HepG2 (cell line): ENCODE data around the gene TBL2. TPM values are rescaled to one million over a fixed set of nuclear protein-coding genes. Genes with fewer than 3 reads are reported as not detected.

Experiments
- ATAC-seq: fragments of 200-7000 bp; cut with Tn5 transposase; 3 replicates; pipeline ENCODE4 v1.9.1; 2020; ENCODE audit warnings: mild to moderate bottlenecking, moderate library complexity
- BruUV-seq: library from RNA; stranded (reverse); fragments of 400-500 nt; replicated peaks from 2 replicates; lab custom pipeline; 2021; lab: Mats Ljungman, UMichigan
- CTCF ChIA-PET: fragments of 300-600 bp; formaldehyde crosslinking; extraction: SDS; loops from one replicate; lab custom pipeline; 2021; ENCODE audit warnings: low total read pairs, inconsistent platforms, low intra/inter-chr PET ratio; lab: Yijun Ruan, JAX
- POLR2A ChIA-PET: fragments of 350-600 bp; sonication (Branson Sonifier 250); formaldehyde crosslinking; loops from one replicate; lab custom pipeline; 2020; ENCODE audit warnings: antibody characterized with exemption, inconsistent platforms; lab: Yijun Ruan, JAX
- DNase-seq: peaks from one replicate; pipeline ENCODE4 v3.0.0-alpha.2; 2015; ENCODE audit warnings: low spot score
- FAIRE-seq: peaks from 3 replicates; lab custom pipeline; 2011; peaks lifted over from hg19 to GRCh38; lab: Jason Lieb, UNC
- H2AFZ ChIP-seq: one replicate; pipeline ENCODE4 v1.6.1; 2011; ENCODE audit warnings: low read length, inconsistent platforms
- H3K27ac ChIP-seq: fragments of 300-600 bp; 3 replicates; pipeline ENCODE4 v1.8.0; 2011; ENCODE audit warnings: mixed run types, mild to moderate bottlenecking, mixed read lengths, low read length, inconsistent platforms; ENCODE audit not compliant: insufficient read depth; ENCODE audit errors: extremely low read length
- H3K27me3 ChIP-seq, 2 experiments: fragments of 200-600 bp in 1 of 2; 2 replicates in 1 of 2; 3 replicates in 1 of 2; pipeline versions ENCODE4 v1.6.0 to v1.8.0; 2011; ENCODE audit warnings: low read length in 2 of 2, mild to moderate bottlenecking in 2 of 2, moderate library complexity in 2 of 2, inconsistent platforms in 1 of 2; ENCODE audit not compliant: insufficient read depth in 2 of 2, control insufficient read depth in 1 of 2
- H3K36me3 ChIP-seq, 2 experiments: fragments of 200-600 bp in 1 of 2; replicated peaks in 1 of 2; 2 replicates in 1 of 2; 3 replicates in 1 of 2; pipeline versions ENCODE4 v1.5.1 to v1.8.0; 2011; ENCODE audit warnings: low read length in 2 of 2, inconsistent platforms in 1 of 2; ENCODE audit not compliant: insufficient read depth in 2 of 2, control insufficient read depth in 1 of 2
- H3K4me1 ChIP-seq: 2 replicates; pipeline ENCODE4 v1.5.1; 2012; ENCODE audit warnings: low read length, inconsistent platforms; ENCODE audit not compliant: insufficient read depth
- H3K4me2 ChIP-seq: 2 replicates; pipeline ENCODE4 v1.6.0; 2011; ENCODE audit warnings: low read depth, low read length, inconsistent platforms
- H3K4me3 ChIP-seq, 3 experiments: fragments of 200-600 bp in 1 of 3; sonication (generic), shearing (Covaris generic) in 1 of 3; replicated peaks in 1 of 3; 2 replicates each; pipeline ENCODE4 v1.5.1; 2011 to 2016; ENCODE audit warnings: low read length in 3 of 3, inconsistent platforms in 2 of 3, low read depth in 2 of 3, mild to moderate bottlenecking in 2 of 3, control low read depth in 1 of 3, mixed read lengths in 1 of 3; ENCODE audit not compliant: insufficient read depth in 1 of 3
- H3K79me2 ChIP-seq: one replicate; pipeline ENCODE4 v1.6.1; 2011; ENCODE audit warnings: low read length, inconsistent platforms; ENCODE audit not compliant: insufficient read depth
- H3K9ac ChIP-seq: 2 replicates; pipeline ENCODE4 v1.6.0; 2011; ENCODE audit warnings: mild to moderate bottlenecking, low read depth, low read length, inconsistent platforms; ENCODE audit not compliant: insufficient read depth
- H3K9me3 ChIP-seq: 2 replicates; pipeline ENCODE4 v1.5.1; 2012; ENCODE audit warnings: mild to moderate bottlenecking, low read length
- H4K20me1 ChIP-seq: 2 replicates; pipeline ENCODE4 v1.6.0; 2011; ENCODE audit warnings: inconsistent platforms, mild to moderate bottlenecking, low read length, moderate library complexity; ENCODE audit not compliant: insufficient read depth
- CHD2 ChIP-seq: IDR thresholded peaks from 2 replicates; pipeline ENCODE4 v1.6.1; 2011; ENCODE audit warnings: low read depth, low read length, improper control_type of control experiment
- HNRNPK ChIP-seq: fragments of 200-400 bp; formaldehyde crosslinking; IDR thresholded peaks from 2 replicates; pipeline ENCODE4 v1.6.1; 2018; ENCODE audit warnings: low read length, low read depth, moderate library complexity, mild to moderate bottlenecking; ENCODE audit not compliant: poor library complexity, severe bottlenecking
- HOXA3 ChIP-seq: sonication (generic); formaldehyde crosslinking; IDR thresholded peaks from 2 replicates; pipeline ENCODE4 v1.5.0; 2020; ENCODE audit warnings: missing genetic modification reagents
- MXD1 ChIP-seq: sonication (generic); formaldehyde crosslinking; IDR thresholded peaks from 2 replicates; pipeline ENCODE4 v1.4.0; 2020; ENCODE audit warnings: mild to moderate bottlenecking, missing genetic modification reagents
- NCOA2 ChIP-seq: sonication (generic); formaldehyde crosslinking; IDR thresholded peaks from 2 replicates; pipeline ENCODE4 v1.8.0; 2022; ENCODE audit warnings: inconsistent platforms
- NFIC ChIP-seq: IDR thresholded peaks from 2 replicates; pipeline ENCODE4 v1.6.1; 2012; ENCODE audit warnings: mild to moderate bottlenecking, low read length, inconsistent platforms
- NFYC ChIP-seq: IDR thresholded peaks from 2 replicates; pipeline ENCODE4 v1.6.1; 2016; ENCODE audit warnings: missing genetic modification reagents, missing compliant biosample characterization
- POLR2AphosphoS2 ChIP-seq: IDR thresholded peaks from 2 replicates; pipeline ENCODE4 v1.6.1; 2011; ENCODE audit warnings: low read depth, low read length, improper control_type of control experiment
- POLR2AphosphoS5 ChIP-seq: IDR thresholded peaks from 2 replicates; pipeline ENCODE4 v1.6.1; 2012; ENCODE audit warnings: low read depth, low read length
- POLR2G ChIP-seq: fragments of 200-400 bp; formaldehyde crosslinking; IDR thresholded peaks from 2 replicates; pipeline ENCODE4 v1.6.1; 2018; ENCODE audit warnings: mild to moderate bottlenecking, low read depth, low read length, moderate library complexity
- RBM22 ChIP-seq: fragments of 200-400 bp; formaldehyde crosslinking; optimal IDR thresholded peaks from 2 replicates; pipeline ENCODE3; 2017; ENCODE audit warnings: mild to moderate bottlenecking, low read length, moderate library complexity
- SIN3B ChIP-seq: fragments of 150-350 bp; IDR thresholded peaks from 2 replicates; pipeline ENCODE4 v1.6.1; 2014; ENCODE audit warnings: low read length
- SP2 ChIP-seq: sonication (generic); formaldehyde crosslinking; IDR thresholded peaks from 2 replicates; pipeline ENCODE4 v1.5.1; 2020; ENCODE audit warnings: mild to moderate bottlenecking, missing genetic modification reagents
- SSRP1 ChIP-seq: IDR thresholded peaks from 2 replicates; pipeline ENCODE4 v1.6.1; 2016; ENCODE audit warnings: control low read depth
- TCF7 ChIP-seq: sonication (generic); IDR thresholded peaks from 2 replicates; pipeline ENCODE4 v1.6.1; 2016; ENCODE audit warnings: antibody characterized with exemption, low read depth
- TOPORS ChIP-seq: sonication (generic); formaldehyde crosslinking; IDR thresholded peaks from 2 replicates; pipeline ENCODE4 v1.8.0; 2023; ENCODE audit warnings: mild to moderate bottlenecking, missing genetic modification reagents
- U2AF1 ChIP-seq: fragments of 200-400 bp; formaldehyde crosslinking; optimal IDR thresholded peaks from 2 replicates; pipeline ENCODE3; 2017; ENCODE audit warnings: mild to moderate bottlenecking, low read depth, low read length
- ZBTB42 ChIP-seq: sonication (generic); formaldehyde crosslinking; IDR thresholded peaks from 2 replicates; pipeline ENCODE4 v1.5.0; 2020; ENCODE audit warnings: mild to moderate bottlenecking, missing genetic modification reagents
- ZNF432 ChIP-seq: sonication (generic); formaldehyde crosslinking; IDR thresholded peaks from 2 replicates; pipeline ENCODE4 v1.5.0; 2020; ENCODE audit warnings: missing genetic modification reagents, mild to moderate bottlenecking, borderline replicate concordance
- ZNF558 ChIP-seq: sonication (generic); formaldehyde crosslinking; IDR thresholded peaks from 2 replicates; pipeline ENCODE4 v1.9.0; 2022; ENCODE audit warnings: mild to moderate bottlenecking, missing genetic modification reagents, borderline replicate concordance
- ZNF607 ChIP-seq: sonication (generic); formaldehyde crosslinking; IDR thresholded peaks from 2 replicates; pipeline ENCODE4 v1.5.1; 2020; ENCODE audit warnings: missing genetic modification reagents, mild to moderate bottlenecking, borderline replicate concordance
- ZNF777 ChIP-seq: sonication (generic); formaldehyde crosslinking; IDR thresholded peaks from 2 replicates; pipeline ENCODE4 v1.4.0; 2020; ENCODE audit warnings: missing genetic modification reagents
- ZNF780A ChIP-seq: sonication (generic); formaldehyde crosslinking; IDR thresholded peaks from 2 replicates; pipeline ENCODE4 v1.8.0; 2022; ENCODE audit warnings: mild to moderate bottlenecking, missing genetic modification reagents, moderate library complexity
- WGBS: methylation state at CpG from one replicate; pipeline ENCODE4 v1.1.6; 2017; ENCODE audit warnings: low lambda C conversion rate; 5-methylcytosine and 5-hydroxymethylcytosine counted together
- in situ Hi-C: cut with HindIII; loops from 2 replicates; pipeline ENCODE4 v1.10.0; 2017; ENCODE audit warnings: low pct_unique_long_range_greater_than_20kb; ENCODE audit not compliant: extremely low pct_ligation_motif_present
- intact Hi-C: fragments of 100-400 bp; cut with micrococcal nuclease; formaldehyde crosslinking; loops from one replicate; pipeline ENCODE4 v1.10.0; 2022; ENCODE audit not compliant: unreplicated experiment
- polyA plus RNA-seq, 8 experiments: library from polyadenylated mRNA; depleted of rRNA in 3 of 8; stranded (reverse) in 7 of 8; unstranded in 1 of 8; fragments of >200 nt; fragmentation: Illumina TruSeq in 4 of 8; extraction: Trizol in 4 of 8; gene quantifications; 2 replicates each; pipeline versions ENCODE4 v1.2.1 to v1.2.3, GENCODE V29; 2011 to 2016; ENCODE audit warnings: low read depth in 4 of 8, missing spikeins in 1 of 8, mixed read lengths in 1 of 8; ENCODE audit not compliant: insufficient read depth in 1 of 8
- total RNA-seq, 5 experiments: library from RNA; depleted of rRNA; stranded (reverse); fragments of >200 nt; fragmentation: Illumina TruSeq; extraction: Trizol; gene quantifications; 2 replicates each; pipeline ENCODE4 v1.2.3, GENCODE V29; 2016; ENCODE audit warnings: low read depth in 1 of 5
- TF ChIP-seq, protein P1 (sequence below): IDR thresholded peaks from 2 replicates; pipeline ENCODE4 v1.6.1; 2012; ENCODE audit warnings: inconsistent platforms
- TF ChIP-seq, protein P2 (sequence below): sonication (generic); formaldehyde crosslinking; IDR thresholded peaks from 2 replicates; pipeline ENCODE4 v1.5.1; 2020; ENCODE audit warnings: missing genetic modification reagents, mild to moderate bottlenecking, borderline replicate concordance

Gene TBL2
- total and polyA plus RNA-seq, 2 of the 13 experiments (the other 11 are each of a cell fraction or from before 2014, with no cell fraction given): 43.4 to 47.2 TPM

DNA sequence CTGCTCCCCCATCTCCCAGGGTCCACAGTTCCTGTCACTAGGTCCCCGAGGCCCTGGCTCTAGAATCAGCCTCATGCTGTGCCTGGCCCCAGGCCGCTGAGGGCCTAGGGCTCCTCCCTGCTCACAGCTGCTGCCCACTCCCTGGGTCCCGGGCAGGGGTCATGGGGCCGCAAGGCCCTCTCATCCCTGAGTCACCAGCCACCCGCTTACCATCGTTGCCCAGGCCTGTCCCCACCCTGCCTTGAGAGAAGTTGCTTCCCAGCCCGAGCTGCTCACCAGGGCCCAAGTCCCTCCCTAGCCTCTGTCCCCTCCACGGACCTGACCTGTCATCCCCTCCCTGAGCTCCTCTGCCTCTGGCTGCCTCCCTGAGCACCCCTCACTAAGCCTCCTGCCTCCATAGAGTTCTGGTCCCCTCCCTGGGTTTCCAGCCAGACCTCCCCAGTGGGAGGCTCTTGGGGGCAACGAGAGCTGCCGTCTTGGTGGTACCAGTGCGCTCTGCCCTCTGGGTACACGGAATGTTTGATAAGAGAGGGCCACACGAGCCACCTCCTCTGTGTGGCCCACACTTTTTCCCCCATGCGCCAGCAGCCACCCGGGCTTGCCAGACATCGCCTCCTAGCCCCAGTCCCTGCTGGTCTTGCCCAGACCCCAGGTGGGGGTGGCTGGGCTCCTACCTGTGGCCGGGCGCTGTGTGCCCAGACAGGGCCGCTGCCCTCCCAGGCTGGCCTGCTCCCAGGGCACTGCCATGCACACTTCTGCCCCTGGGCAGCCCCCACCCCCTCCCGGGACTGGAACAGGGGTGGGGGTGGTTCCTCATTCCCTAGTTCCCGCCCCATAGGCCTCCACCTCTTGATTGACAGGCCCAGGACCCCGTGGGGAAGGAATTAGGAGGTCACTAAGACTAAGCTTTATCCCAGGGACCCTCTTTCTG, 24.6 kb upstream of the TBL2 start (continued):
- TF ChIP-seq NFYC (CRISPR knock-in tag): peak; percentile 40; the same call in 1 of the 2 replicates
- TF ChIP-seq TCF7: no peak
- peak; percentile 94 for TF ChIP-seq SSRP1 (CRISPR knock-in tag)
- peak; percentile 50; the same call in 1 of the 2 replicates for TF ChIP-seq SP2 (CRISPR knock-in tag)
- peak; percentile 54 for TF ChIP-seq HNRNPK
- no peak for TF ChIP-seq ZNF607
- TF ChIP-seq, protein P1, sequence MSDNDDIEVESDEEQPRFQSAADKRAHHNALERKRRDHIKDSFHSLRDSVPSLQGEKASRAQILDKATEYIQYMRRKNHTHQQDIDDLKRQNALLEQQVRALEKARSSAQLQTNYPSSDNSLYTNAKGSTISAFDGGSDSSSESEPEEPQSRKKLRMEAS: peak; percentile 33; the same call in 1 of the 2 replicates
- TF ChIP-seq, protein P2, sequence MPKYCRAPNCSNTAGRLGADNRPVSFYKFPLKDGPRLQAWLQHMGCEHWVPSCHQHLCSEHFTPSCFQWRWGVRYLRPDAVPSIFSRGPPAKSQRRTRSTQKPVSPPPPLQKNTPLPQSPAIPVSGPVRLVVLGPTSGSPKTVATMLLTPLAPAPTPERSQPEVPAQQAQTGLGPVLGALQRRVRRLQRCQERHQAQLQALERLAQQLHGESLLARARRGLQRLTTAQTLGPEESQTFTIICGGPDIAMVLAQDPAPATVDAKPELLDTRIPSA: 0 out of 2 replicates have a peak, but pooled peaks have one; percentile 38
- TF ChIP-seq ZNF432 (CRISPR knock-in tag): no peak

- H3K36me3 ChIP-seq: peaks cover 11 to 31% of the 10 kb centered on the region in 2 experiments
- CTCF ChIA-PET: no interaction called here
- H2AFZ ChIP-seq: no peak overlapping the region
- no peaks in the 10 kb centered on the region for H3K27me3 ChIP-seq
- no peak overlapping the region for H3K4me2 ChIP-seq
- DNase-seq: no peak
- intact Hi-C loops (no loop called here), in situ Hi-C loops (no loop called here)
- ATAC-seq: no peak
- H3K9me3 ChIP-seq: no peaks in the 10 kb centered on the region
- POLR2A ChIA-PET: interaction anchor here (0.6 to 19.7 kb wide), 6 partner anchors 19 to 1046 kb away, joined by 3 to 416 read pairs (median 3); partner anchors contain the start of genes BAZ1B, MLXIPL and TBL2
- H3K79me2 ChIP-seq: no peaks in the 10 kb centered on the region
- no peak overlapping the region for H3K4me3 ChIP-seq
- WGBS: 89% methylated on average over 7 of the region's 7 CpGs
- H3K9ac ChIP-seq: no peak overlapping the region
- H3K27ac ChIP-seq: no peak overlapping the region
- H3K4me1 ChIP-seq: no peaks in the 10 kb centered on the region
- FAIRE-seq: no peak
- H4K20me1 ChIP-seq: peaks cover 23% of the 10 kb centered on the region
- no TSS peak for BruUV-seq
- peak; percentile 48; the same call in 1 of the 2 replicates for TF ChIP-seq POLR2AphosphoS2
- no peak for TF ChIP-seq ZNF558 (CRISPR knock-in tag)
- TF ChIP-seq POLR2G: peak; percentile 7; the same call in 1 of the 2 replicates
- no peak for TF ChIP-seq HOXA3 (CRISPR knock-in tag)
- TF ChIP-seq TOPORS (CRISPR knock-in tag): no peak
- no peak for TF ChIP-seq NCOA2 (CRISPR knock-in tag)
- TF ChIP-seq U2AF1: peak; percentile 5
- TF ChIP-seq MXD1 (CRISPR knock-in tag): no peak
- TF ChIP-seq NFIC: no peak; the same call in 1 of the 2 replicates
- TF ChIP-seq ZNF777 (CRISPR knock-in tag): no peak
- no peak for TF ChIP-seq ZBTB42
- TF ChIP-seq SP2 (CRISPR knock-in tag): no peak
- TF ChIP-seq CHD2: 0 out of 2 replicates have a peak, but pooled peaks have one; percentile 26
- peak; percentile 66 for TF ChIP-seq POLR2AphosphoS5
- no peak for TF ChIP-seq ZNF780A (CRISPR knock-in tag)
- no peak for TF ChIP-seq SIN3B
- peak; percentile 63 for TF ChIP-seq RBM22
These were observed 21.5 kb upstream of the TBL2 start for GRCh38 chr7:73599916-73600315.
